Measurements from ENCODE around the gene SLC15A5. TPM values are rescaled to one million over a fixed set of nuclear protein-coding genes. Genes with fewer than 3 reads are reported as not detected.

Gene SLC15A5
- total RNA-seq, 1 experiment from 2014 or later = not detected

DNA sequence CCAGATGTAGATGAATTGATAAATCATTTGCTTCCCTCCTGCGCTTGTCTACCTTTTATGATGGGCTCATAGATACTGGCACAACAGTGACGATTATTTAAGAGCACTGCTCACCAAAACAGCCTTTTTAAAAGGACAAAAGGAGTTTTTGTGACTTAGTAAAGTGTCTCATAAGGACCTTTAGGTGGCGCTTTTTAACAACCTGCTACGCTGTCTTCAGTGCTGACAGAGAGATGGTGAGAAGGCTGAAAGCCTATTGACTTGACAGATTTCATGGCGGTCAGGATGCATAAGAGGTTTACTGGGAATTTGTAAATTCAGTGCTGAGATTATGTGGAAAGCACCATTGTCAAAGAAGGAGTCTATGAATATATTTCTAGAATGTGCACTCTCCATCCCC lies 87.6 kb downstream of the SLC15A5 start:
- no peak for ATAC-seq
- TF ChIP-seq, protein P1, sequence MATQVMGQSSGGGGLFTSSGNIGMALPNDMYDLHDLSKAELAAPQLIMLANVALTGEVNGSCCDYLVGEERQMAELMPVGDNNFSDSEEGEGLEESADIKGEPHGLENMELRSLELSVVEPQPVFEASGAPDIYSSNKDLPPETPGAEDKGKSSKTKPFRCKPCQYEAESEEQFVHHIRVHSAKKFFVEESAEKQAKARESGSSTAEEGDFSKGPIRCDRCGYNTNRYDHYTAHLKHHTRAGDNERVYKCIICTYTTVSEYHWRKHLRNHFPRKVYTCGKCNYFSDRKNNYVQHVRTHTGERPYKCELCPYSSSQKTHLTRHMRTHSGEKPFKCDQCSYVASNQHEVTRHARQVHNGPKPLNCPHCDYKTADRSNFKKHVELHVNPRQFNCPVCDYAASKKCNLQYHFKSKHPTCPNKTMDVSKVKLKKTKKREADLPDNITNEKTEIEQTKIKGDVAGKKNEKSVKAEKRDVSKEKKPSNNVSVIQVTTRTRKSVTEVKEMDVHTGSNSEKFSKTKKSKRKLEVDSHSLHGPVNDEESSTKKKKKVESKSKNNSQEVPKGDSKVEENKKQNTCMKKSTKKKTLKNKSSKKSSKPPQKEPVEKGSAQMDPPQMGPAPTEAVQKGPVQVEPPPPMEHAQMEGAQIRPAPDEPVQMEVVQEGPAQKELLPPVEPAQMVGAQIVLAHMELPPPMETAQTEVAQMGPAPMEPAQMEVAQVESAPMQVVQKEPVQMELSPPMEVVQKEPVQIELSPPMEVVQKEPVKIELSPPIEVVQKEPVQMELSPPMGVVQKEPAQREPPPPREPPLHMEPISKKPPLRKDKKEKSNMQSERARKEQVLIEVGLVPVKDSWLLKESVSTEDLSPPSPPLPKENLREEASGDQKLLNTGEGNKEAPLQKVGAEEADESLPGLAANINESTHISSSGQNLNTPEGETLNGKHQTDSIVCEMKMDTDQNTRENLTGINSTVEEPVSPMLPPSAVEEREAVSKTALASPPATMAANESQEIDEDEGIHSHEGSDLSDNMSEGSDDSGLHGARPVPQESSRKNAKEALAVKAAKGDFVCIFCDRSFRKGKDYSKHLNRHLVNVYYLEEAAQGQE (IDR thresholded peaks at IDR 0.05; ENCODE audit: insufficient read depth in 1 of 2, low read depth in 2 of 2, low read length in 1 of 2) = no peak
- TF ChIP-seq POLR2AphosphoS5 (IDR thresholded peaks at IDR 0.05; ENCODE audit: low read depth, low read length) = no peak
- no peak for TF ChIP-seq TCF7L2 (IDR thresholded peaks at IDR 0.05; ENCODE audit: low read depth, low read length)
- no peak for TF ChIP-seq SIN3A (IDR thresholded peaks at IDR 0.05; ENCODE audit: borderline replicate concordance, insufficient read depth, low read depth, low read length)
- TF ChIP-seq, protein P2, sequence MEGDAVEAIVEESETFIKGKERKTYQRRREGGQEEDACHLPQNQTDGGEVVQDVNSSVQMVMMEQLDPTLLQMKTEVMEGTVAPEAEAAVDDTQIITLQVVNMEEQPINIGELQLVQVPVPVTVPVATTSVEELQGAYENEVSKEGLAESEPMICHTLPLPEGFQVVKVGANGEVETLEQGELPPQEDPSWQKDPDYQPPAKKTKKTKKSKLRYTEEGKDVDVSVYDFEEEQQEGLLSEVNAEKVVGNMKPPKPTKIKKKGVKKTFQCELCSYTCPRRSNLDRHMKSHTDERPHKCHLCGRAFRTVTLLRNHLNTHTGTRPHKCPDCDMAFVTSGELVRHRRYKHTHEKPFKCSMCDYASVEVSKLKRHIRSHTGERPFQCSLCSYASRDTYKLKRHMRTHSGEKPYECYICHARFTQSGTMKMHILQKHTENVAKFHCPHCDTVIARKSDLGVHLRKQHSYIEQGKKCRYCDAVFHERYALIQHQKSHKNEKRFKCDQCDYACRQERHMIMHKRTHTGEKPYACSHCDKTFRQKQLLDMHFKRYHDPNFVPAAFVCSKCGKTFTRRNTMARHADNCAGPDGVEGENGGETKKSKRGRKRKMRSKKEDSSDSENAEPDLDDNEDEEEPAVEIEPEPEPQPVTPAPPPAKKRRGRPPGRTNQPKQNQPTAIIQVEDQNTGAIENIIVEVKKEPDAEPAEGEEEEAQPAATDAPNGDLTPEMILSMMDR (IDR thresholded peaks at IDR 0.05) = no peak
- no peaks in the 10 kb centered on the region for H3K36me3 ChIP-seq (ENCODE audit: control insufficient read depth, insufficient read depth, low read length)
- in situ Hi-C loops (cut with HindIII; ENCODE audit: low pct_unique_long_range_greater_than_20kb, low sequenced_read_pairs) (no loop called here), intact Hi-C loops (cut with micrococcal nuclease; ENCODE audit: unreplicated experiment) (no loop called here)
- BruUV-seq (replicated peaks) = no TSS peak
- no peaks in the 10 kb centered on the region for H3K4me1 ChIP-seq (ENCODE audit: control insufficient read depth, insufficient read depth, low read length)
- ChIA-PET POLR2A (no interaction called here), CTCF (no interaction called here)
- no peak overlapping the region for H3K4me3 ChIP-seq (ENCODE audit: low read depth in 2 of 2, low read length in 2 of 2)
- DNase-seq (ENCODE audit: low read depth, low spot score) = no peak
- no peak overlapping the region for H3K27ac ChIP-seq (ENCODE audit: low read length)
- H3K27me3 ChIP-seq (ENCODE audit: control insufficient read depth, insufficient read depth, low read length) = no peaks in the 10 kb centered on the region
- H3K9me3 ChIP-seq (ENCODE audit: control insufficient read depth, insufficient read depth, low read depth, low read length) = no peaks in the 10 kb centered on the region

DNA sequence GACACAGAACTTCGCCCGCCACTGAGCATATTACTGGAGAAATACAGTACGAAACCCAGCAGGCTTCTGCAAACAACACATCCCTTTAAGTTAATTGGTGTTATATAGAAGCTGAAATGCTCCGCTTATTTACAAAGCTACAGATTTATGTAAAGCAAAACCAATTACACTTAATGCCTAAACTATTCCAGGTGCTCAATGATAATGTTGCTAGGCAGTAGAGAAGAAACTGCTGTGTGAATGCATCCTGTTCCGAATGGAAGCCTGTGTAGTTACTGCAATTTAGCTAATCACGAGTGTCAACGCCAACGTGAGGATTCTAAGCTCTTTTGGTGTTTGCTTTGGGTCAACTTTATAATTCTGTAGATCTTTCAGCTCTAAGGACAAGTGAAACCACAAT lies 89.8 kb downstream of the SLC15A5 start:
- no peaks in the 10 kb centered on the region for H3K27me3 ChIP-seq (ENCODE audit: control insufficient read depth, insufficient read depth, low read length)
- no peaks in the 10 kb centered on the region for H3K36me3 ChIP-seq (ENCODE audit: control insufficient read depth, insufficient read depth, low read length)
- H3K27ac ChIP-seq (ENCODE audit: low read length) = no peak overlapping the region
- no peak for ATAC-seq
- in situ Hi-C loops (cut with HindIII; ENCODE audit: low pct_unique_long_range_greater_than_20kb, low sequenced_read_pairs) (no loop called here), intact Hi-C loops (cut with micrococcal nuclease; ENCODE audit: unreplicated experiment) (no loop called here)
- no peaks in the 10 kb centered on the region for H3K4me1 ChIP-seq (ENCODE audit: control insufficient read depth, insufficient read depth, low read length)
- TF ChIP-seq TCF7L2 (IDR thresholded peaks at IDR 0.05; ENCODE audit: low read depth, low read length) (no peak), SIN3A (IDR thresholded peaks at IDR 0.05; ENCODE audit: borderline replicate concordance, insufficient read depth, low read depth, low read length) (no peak)
- TF ChIP-seq, protein P2 (IDR thresholded peaks at IDR 0.05) = no peak
- BruUV-seq (replicated peaks) = no TSS peak
- DNase-seq (ENCODE audit: low read depth, low spot score) = no peak
- no peak overlapping the region for H3K4me3 ChIP-seq (ENCODE audit: low read depth in 2 of 2, low read length in 2 of 2)
- H3K9me3 ChIP-seq (ENCODE audit: control insufficient read depth, insufficient read depth, low read depth, low read length) = no peaks in the 10 kb centered on the region
- CTCF ChIA-PET = no interaction called here
- POLR2A ChIA-PET = no interaction called here
